ENCODE data around the gene CFDP1.

GRCh38 chr16:75481475-75481874 is 48.2 kb upstream of the CFDP1 start:
- TF ChIP-seq CTCF (IDR thresholded peaks at IDR 0.05) (no peak), POLR2A (IDR thresholded peaks at IDR 0.05) (no peak)

Measured in adrenal gland (tissue), 5 donors.